GM12892 (cell line): ENCODE data around the gene ADGRF1.

Source experiments
- POLR2A ChIP-seq: IDR thresholded peaks from 2 replicates; pipeline ENCODE4 v1.6.1; 2011; ENCODE audit warnings: low read depth, low read length, control low read depth
- POLR2AphosphoS5 ChIP-seq: IDR thresholded peaks from 2 replicates; pipeline ENCODE4 v1.6.1; 2011; ENCODE audit warnings: low read depth, low read length, control low read depth
- TAF1 ChIP-seq: IDR thresholded peaks from 2 replicates; pipeline ENCODE4 v1.6.1; 2011; ENCODE audit warnings: low read depth, mild to moderate bottlenecking, control low read depth, low read length, borderline replicate concordance

DNA sequence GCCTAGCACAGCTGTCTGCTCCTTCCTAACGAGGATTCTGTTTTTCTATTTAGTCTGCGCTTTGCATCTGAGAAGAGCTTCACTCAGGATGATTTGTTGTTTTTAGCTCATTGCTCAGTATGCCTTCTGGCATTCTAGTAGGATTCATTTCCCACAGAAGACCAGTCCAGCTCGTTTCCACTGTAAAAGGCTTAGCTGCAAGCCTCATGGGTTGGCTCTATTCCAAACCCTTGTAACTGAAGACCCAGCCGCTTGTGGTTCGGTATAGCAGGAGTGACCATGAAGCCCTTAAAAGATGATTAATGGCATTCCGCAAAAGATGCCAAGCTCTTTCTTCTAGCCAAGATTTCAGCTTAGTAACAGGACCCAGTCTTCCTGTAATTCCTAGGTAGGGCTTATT is 7.2 kb downstream of the ADGRF1 start:
- TF ChIP-seq POLR2AphosphoS5 (no peak), TAF1 (no peak), POLR2A (no peak)
